Mucosa of stomach (tissue), 1 donor: ENCODE results near the gene SUMF2.
"Not testable (repeated sequence)": the region's sequence is repeated elsewhere in the genome, so short reads cannot be mapped to it uniquely, and the experiment has no call there.

Experiments
- H3K27me3 ChIP-seq: one replicate; pipeline ENCODE4 v1.7.0; 2013; ENCODE audit warnings: mild to moderate bottlenecking, low read length; ENCODE audit not compliant: control insufficient read depth, insufficient read depth
- H3K36me3 ChIP-seq: one replicate; pipeline ENCODE4 v1.7.0; 2013; ENCODE audit warnings: low read length; ENCODE audit not compliant: control insufficient read depth, insufficient read depth
- H3K4me1 ChIP-seq: one replicate; pipeline ENCODE4 v1.7.0; 2013; ENCODE audit warnings: mild to moderate bottlenecking, low read length; ENCODE audit not compliant: control insufficient read depth, insufficient read depth
- H3K4me3 ChIP-seq: one replicate; pipeline ENCODE4 v1.7.0; 2013; ENCODE audit warnings: low read length
- H3K9ac ChIP-seq: one replicate; pipeline ENCODE4 v1.7.0; 2013; ENCODE audit warnings: mild to moderate bottlenecking, low read length, moderate library complexity
- H3K9me3 ChIP-seq: one replicate; pipeline ENCODE4 v1.7.0; 2013; ENCODE audit warnings: mild to moderate bottlenecking, low read length, moderate library complexity; ENCODE audit not compliant: control insufficient read depth
- donor health status: Pancreatic carcinoma.

SUMF2 gene

DNA sequence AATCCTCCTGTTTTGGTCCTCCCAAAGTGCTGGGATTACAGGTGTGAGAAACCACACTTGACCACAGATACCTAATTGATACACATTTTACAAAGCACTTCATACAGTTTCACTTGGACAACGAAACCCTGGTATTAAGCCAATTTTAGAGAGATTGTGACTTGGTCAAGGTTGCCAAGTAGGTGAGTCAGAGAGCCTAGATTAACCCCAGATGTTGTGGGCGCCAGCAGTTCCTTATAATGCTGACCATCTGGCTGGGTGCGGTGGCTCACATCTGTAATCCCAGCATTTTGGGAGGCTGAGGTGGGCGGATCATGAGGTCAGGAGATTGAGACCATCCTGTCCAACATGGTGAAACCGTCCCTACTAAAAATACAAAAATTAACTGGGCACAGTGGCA is 33.6 kb downstream of the SUMF2 start:
- Histone ChIP-seq H3K9me3 (no peaks in the 10 kb centered on the region), H3K4me1 (peaks cover 9% of the 10 kb centered on the region), H3K36me3 (peaks cover 10% of the 10 kb centered on the region), H3K9ac (no peak overlapping the region), H3K4me3 (no peak overlapping the region), H3K27me3 (no peaks in the 10 kb centered on the region)

DNA sequence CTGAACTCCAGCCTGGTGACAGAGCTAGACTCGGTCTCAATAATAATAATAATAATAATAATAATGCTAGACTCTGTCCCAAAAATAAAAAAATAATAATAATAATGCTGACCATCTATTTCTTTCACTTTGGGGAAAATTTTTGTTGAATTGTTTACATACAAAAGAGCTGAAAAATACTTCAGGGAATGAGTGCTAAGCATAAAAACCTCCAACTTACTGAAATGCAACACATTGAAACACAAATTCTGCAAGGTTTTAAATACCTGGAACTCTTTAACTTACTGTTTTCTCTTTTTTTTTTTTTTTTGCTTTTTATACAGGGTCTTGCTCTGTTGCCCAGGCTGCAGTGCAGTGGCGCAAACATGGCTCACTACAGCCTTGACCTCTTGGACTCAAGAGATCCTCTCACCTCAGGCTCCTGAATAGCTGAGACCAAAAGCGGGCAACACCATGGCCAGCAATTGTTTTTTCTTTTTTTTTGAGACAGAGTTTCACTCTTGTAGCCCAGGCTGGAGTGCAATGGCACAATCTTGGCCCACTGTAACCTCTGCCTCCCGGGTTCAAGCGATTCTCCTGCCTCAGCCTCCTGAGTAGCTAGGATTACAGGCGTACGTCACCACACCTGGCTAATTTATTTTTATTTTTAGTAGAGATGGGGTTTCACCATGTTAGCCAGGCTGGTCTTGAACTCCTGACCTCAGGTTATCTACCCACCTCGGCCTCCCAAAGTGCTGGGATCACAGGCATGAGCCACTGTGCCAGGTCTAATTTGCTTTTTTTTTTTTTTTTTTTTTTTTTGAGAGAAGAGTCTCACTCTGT is 34.3 kb downstream of the SUMF2 start:
- not testable (repeated sequence) for H3K4me3 ChIP-seq, H3K9ac ChIP-seq, H3K36me3 ChIP-seq, H3K27me3 ChIP-seq, H3K4me1 ChIP-seq, H3K9me3 ChIP-seq

DNA sequence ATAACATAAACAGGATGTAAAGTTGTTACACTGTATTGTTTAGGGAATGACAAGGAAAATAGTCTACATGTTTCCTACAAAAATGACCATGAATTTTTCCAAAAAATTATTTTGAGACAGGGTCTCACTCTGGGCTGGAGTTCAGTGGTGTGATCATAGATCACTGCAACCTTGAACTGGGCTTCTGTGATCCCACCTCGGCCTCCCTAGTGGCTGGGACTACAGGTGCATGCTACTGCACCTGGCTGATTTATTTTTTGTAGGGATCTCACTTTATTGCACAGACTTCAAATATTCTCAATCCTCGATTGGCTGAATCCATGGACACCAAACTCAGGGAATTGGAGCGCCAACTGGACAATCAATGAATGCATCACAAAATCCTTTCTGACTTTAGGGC is 35.6 kb downstream of the SUMF2 start:
- H3K4me1 ChIP-seq, result peaks cover 7% of the 10 kb centered on the region
- H3K36me3 ChIP-seq, result peaks cover 15% of the 10 kb centered on the region

DNA sequence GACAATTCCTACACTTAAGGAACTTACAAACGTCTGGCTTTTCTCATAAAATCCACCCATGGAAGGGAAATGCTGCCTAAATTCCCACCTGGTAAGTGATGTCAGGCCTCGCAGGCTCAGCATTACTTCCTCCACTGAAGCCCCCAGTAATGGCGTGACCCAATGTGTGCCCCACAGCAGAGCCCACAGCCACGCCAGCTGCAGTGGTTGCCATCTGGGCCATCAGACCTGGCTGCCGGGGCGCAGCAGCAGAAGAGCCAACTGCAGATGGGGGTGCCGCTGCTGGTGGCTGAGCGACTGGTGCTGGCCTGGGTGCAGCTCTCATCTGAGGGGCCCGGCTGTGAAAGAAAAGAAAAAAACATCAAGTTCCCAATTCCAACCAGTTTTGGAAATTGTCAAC is 40.1 kb downstream of the SUMF2 start:
- H3K9ac ChIP-seq, H3K4me3 ChIP-seq, H3K4me1 ChIP-seq, H3K27me3 ChIP-seq, H3K9me3 ChIP-seq: not testable (repeated sequence)
- peaks cover 15% of the 10 kb centered on the region for H3K36me3 ChIP-seq

More for the DNA sequence above, 35.6 kb downstream of the SUMF2 start:
- H3K9ac ChIP-seq, result no peak overlapping the region
- no peaks in the 10 kb centered on the region for H3K9me3 ChIP-seq
- H3K27me3 ChIP-seq, result no peaks in the 10 kb centered on the region
- no peak overlapping the region for H3K4me3 ChIP-seq

DNA sequence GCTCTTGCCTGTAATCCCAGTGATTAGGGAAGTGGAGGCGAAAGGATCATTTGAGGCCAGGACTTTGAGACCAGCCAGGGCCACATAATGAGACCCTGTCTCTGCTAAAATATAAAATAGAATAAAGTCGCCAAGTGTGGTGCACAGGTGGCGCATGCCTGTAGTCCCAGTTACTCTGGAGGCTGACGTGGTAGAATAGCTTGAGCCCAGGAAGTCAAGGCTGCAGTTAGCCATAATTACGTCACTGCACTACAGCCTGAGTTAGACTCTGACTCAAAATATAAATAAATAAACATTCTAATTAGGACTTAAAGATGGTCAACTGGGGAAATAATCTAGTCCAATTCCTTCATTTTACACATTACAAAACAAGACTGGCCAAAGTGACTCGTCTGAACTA is 41.4 kb downstream of the SUMF2 start:
- Histone ChIP-seq H3K4me3 (peak overlapping the region; percentile 70), H3K36me3 (peaks cover 5% of the 10 kb centered on the region), H3K9ac (peak overlapping the region; percentile 99), H3K27me3 (no peaks in the 10 kb centered on the region), H3K9me3 (no peaks in the 10 kb centered on the region), H3K4me1 (peaks cover 4% of the 10 kb centered on the region)

DNA sequence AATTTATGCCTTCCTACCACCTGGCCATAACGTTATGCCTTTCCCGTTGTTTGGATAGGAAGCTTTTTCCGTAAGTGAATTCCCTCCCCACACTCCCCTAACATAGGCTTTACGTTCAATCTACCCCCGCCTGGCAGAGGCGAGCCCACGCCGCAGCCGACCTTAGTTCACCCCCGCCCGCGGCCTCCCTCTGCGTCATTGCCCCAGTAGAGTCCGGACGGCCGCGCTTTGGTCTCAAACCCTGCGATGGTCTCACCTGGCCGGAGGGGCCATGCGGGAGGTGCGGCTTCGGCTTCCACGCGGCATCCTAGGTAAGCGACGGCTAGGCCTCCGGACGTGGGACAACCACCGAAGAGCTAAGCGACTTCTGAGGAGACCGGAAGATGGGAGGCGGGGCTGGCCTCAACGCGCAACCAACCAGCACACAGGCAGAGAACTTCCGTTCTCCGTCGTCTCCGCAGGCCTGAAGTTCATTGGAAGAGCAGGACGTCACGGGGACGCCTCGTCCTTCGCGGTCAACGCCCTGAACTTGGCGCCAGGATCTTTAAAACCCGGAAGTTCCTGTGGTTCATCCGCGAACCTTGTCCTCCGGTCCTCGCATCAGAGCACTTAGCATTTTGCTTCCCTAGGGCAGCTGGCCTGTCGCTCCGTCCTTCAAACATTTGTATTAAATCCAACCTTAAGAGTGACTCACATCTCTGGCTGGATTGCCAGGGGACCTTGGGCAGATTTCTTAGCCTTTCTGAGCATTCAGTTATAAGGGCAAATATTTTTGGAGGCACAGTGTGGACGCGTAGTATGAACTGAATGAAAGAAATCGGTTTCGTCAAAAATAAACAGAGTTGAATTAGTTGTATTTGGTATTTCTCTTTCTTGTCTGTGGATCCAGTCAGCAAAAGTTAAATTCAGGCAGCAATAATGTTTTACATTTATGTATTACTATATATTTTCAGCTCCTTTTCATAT is 42.3 kb downstream of the SUMF2 start, which contains the start of gene CHCHD2:
Gene CHCHD2, minus strand, starts transcription at position 369 of the 966 bp plus-strand sequence. Its CDS starts 63 bp downstream, at position 306.
- H3K36me3 ChIP-seq, result peaks cover 5% of the 10 kb centered on the region
- no peaks in the 10 kb centered on the region for H3K9me3 ChIP-seq
- peak within 1 kb of the TSS; percentile 70 for H3K4me3 ChIP-seq
- no peaks in the 10 kb centered on the region for H3K27me3 ChIP-seq
- H3K9ac ChIP-seq, result peak within 1 kb of the TSS; percentile 99
- peaks cover 4% of the 10 kb centered on the region for H3K4me1 ChIP-seq

DNA sequence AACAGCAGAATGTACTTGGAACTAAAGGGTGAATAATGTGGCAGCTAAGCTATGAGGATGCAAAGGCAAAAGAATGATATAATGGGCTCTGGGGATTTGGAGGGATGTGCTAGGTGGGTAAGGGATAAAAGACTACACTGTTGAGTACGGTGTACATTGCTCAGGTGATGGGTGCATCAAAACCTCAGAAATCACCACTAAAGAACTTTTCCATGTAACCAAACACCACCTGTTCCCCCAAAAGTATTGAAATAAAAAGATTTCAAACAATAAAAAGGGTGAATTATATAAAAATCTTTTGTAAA is 43.8 kb downstream of the SUMF2 start:
- H3K9ac ChIP-seq, result no peak overlapping the region
- no peaks in the 10 kb centered on the region for H3K9me3 ChIP-seq
- no peak overlapping the region for H3K4me3 ChIP-seq
- no peaks in the 10 kb centered on the region for H3K27me3 ChIP-seq
- H3K36me3 ChIP-seq, result peaks cover 5% of the 10 kb centered on the region
- H3K4me1 ChIP-seq, result peaks cover 4% of the 10 kb centered on the region

DNA sequence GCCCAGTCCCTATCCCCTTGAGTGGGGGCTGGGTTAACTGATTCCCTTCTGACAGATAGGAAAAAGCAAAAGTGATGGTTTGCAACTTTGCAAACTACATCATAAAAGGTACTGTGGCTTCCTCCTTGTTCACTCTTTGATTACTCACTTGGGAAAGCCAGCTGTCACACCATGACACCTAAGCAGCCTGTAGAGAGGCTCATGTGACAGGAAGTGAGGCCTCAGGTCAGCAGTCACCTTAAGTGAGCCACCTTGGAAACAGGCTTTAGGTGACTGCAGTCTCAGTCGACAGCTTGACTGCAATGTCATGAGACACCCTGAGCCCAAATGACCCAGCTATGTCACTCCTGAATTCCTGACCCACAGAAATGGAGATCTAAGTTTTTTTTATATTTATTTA is 46.5 kb downstream of the SUMF2 start:
- Histone ChIP-seq H3K9me3 (no peaks in the 10 kb centered on the region), H3K4me3 (no peak overlapping the region), H3K4me1 (peaks cover 9% of the 10 kb centered on the region), H3K36me3 (no peaks in the 10 kb centered on the region), H3K9ac (no peak overlapping the region), H3K27me3 (no peaks in the 10 kb centered on the region)

DNA sequence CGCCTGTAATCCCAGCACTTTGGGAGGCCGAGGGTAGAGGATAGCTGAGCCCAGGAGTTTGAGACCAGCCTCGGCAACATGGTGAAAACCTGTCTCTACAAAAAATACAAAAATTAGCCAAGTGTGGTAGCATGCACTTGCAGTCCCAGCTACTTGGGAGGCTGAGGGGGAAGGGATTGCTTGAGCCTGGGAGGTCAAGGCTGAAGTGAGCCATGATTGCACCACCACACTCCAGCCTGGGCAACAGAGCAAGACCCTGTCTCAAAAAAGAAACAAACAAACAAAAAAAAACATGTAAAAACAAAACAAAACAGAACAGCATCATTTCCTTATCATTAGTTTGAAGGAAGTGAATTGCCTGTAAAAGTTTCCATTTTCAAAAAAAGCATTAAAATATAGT is 48.2 kb downstream of the SUMF2 start:
- H3K4me3 ChIP-seq, H3K27me3 ChIP-seq, H3K4me1 ChIP-seq, H3K36me3 ChIP-seq, H3K9me3 ChIP-seq, H3K9ac ChIP-seq: not testable (repeated sequence)

DNA sequence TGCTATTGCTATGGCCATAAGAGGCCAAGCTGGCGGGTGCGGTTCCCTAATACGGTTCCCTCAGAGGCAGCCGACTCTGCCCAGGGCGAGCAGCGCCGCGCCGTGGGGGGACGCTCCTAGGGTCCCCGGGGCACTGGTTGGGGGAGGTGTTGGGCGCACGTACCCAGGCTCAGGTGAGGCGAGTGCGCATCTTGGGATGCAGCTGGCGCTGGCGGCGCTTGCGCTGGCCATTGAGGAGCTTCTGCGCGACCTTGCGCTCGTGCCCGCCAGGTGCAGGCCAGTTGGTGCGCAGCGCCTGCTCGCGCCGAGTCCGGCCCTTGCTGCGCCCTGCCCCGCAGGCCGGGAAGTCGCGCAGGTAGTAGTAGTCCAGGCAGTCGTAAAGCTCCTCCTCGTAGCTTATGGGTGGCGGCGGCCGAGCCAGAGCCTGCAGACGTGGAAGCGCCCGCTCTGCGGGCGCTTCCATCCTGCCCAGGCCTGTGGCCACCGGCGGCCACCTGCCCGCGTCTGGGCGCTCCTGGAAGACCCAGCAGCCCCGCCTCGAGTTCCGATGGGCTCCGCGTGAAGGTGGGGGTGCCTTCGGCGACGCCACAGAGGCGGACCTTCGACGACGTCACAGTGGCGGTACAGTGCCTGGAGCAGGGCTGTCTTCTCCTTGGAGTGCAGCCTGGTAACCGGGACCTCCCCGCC is 51.9 kb downstream of the SUMF2 start, which contains the start of gene NUPR2:
Gene NUPR2, minus strand, starts transcription at position 566 of the 687 bp plus-strand sequence. Its CDS starts 103 bp downstream, at position 463.
- Histone ChIP-seq H3K4me1 (peaks cover 5% of the 10 kb centered on the region), H3K4me3 (no peak within 1 kb of the TSS), H3K27me3 (peaks cover 4% of the 10 kb centered on the region), H3K9me3 (no peaks in the 10 kb centered on the region), H3K9ac (peak within 1 kb of the TSS; percentile 34), H3K36me3 (no peaks in the 10 kb centered on the region)

DNA sequence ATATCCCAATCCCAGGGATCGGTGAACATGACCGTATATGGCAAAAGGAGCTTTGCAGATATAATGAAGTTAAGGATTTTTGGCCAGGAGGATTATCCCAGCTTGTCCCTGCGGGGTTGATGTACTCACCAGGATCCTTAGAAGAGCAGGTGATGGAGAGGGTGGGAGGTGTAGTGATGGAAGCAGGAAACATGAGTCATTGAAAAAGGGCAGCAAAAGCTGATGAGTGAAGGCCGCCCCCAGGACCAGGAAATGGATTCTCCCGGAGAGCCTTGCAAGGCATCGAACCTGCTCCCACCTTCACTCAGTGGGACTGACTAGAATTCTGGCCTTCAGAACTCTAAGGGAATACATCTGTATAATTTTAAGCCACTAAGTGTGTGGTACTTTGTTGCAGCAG is 57.4 kb downstream of the SUMF2 start:
- Histone ChIP-seq H3K4me3 (no peak overlapping the region), H3K9me3 (no peaks in the 10 kb centered on the region), H3K9ac (no peak overlapping the region), H3K36me3 (no peaks in the 10 kb centered on the region), H3K4me1 (no peaks in the 10 kb centered on the region), H3K27me3 (no peaks in the 10 kb centered on the region)

DNA sequence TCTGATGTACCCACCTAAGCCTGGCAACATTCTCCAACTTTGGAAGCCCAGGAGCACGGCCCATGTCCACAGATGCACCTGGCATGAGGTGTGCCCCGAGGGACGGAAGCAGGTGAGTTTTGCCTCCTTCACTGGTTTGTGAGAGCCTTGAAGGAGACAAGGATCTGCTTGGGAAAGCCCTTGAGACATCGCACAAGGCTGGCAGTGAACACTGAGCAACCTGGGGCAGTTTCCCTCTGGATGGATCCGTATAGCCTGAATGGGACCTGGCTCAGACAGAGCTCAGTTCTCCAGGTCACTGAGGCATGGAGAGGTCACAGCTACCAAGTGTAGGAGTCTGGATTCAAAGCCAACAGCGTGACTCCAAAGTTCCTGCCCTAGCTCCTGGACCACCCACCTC is 60.9 kb downstream of the SUMF2 start:
- H3K9ac ChIP-seq, result no peak overlapping the region
- no peaks in the 10 kb centered on the region for H3K27me3 ChIP-seq
- H3K4me3 ChIP-seq, result no peak overlapping the region
- H3K36me3 ChIP-seq, result no peaks in the 10 kb centered on the region
- H3K4me1 ChIP-seq, result no peaks in the 10 kb centered on the region
- H3K9me3 ChIP-seq, result no peaks in the 10 kb centered on the region
